AML-193 (cell line): Measurements from ENCODE around the gene LSS.

Source experiments
- DNase-seq, 2 experiments: peaks; one replicate each; lab custom pipeline; 2025; lab: John Stamatoyannopoulos, UW

LSS gene

DNA sequence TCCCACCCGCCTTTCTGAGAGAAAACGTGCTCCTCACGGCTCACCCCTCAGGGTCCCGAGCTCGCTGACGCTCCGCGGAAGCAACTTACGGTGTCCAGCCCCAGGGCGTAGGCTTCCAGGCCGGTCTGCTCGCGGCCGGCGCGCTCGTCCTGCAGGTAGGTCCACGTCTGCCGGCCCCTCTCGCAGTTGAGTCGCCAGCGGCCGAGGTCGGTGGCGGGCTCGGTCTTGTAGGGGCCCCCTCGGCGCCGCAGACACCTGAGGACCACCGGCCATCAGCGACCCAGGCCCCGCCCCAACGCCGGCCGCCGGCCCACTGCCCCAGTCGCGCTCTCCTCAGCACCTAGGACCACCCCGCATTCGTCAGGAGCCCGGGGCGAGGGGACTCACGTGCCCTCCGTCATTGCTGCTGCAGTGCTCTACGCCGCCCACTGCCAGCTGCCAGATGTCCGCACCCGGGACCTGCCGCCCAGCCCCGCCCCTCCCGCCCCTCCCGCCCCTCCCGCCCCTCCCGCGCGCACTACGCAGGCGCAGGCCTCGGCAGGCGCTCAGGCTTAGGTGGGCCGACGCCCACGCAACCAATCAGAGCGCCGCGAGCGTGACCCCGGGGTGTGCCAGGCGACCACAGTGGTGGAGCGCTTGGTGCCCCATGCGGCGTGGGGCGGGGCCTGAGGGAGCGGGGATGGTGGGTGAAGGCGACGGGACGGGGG lies at the start of gene LSS:
LSS (minus strand) TSS at position 430 of the 707 bp plus-strand sequence; CDS start at position 401, 29 bp downstream.
- peak; percentile 83 to 88 for DNase-seq

DNA sequence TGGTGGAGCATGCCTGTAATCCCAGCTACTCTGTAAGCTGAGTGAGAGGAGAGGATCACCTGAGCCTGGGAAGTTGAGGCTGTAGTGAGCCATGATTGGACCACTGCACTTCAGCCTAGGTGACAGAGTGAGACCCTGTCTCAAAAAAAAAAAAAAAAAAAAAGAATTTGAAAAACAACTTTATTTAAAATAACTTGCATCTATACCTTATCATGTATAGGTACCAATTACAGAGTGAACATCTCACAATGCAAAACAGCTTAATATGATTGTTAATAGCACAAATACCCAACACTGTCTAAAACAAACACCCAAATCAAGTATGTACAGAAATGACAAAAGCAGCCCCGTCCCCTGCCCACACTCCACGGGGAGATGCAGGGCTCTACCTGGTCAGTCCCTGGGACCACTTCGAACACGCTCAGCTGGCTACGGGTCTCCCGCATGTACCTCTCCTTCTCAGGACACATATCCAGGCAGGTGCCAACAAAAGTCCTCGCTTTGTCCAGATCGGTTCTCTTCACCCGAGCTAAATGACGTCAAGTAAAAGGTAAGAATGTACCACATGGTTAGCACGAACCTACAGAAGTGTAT lies 46.3 kb upstream of the LSS start:
- DNase-seq: no peak

DNA sequence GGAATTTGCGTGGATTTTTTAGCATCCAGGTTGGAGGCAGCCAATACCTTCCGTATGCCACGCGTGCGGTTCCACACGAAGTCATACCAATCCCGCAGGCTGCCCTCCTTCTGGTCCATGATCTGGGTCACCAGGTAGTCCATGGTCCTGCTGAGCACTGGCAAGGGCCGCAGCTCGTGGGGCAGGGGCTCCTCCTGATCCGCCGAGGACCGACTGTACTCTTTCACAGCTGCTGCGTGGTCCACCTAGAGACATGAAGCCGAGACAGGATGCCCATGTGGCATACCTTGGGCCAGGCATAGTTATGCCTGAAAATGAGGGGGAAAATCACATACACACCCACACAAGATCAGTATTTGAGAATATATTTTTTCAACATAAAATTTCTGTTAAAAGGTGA lies 44.8 kb upstream of the LSS start:
- no peak for DNase-seq

GRCh38 chr21:46269466-46269865 lies 40.9 kb upstream of the LSS start:
- no peak for DNase-seq

- DNase-seq: no peak
Measured at GRCh38 chr21:46268371-46268770, 39.8 kb upstream of the LSS start.

- DNase-seq: no peak
Measured at GRCh38 chr21:46266946-46267345, 38.4 kb upstream of the LSS start.

DNA sequence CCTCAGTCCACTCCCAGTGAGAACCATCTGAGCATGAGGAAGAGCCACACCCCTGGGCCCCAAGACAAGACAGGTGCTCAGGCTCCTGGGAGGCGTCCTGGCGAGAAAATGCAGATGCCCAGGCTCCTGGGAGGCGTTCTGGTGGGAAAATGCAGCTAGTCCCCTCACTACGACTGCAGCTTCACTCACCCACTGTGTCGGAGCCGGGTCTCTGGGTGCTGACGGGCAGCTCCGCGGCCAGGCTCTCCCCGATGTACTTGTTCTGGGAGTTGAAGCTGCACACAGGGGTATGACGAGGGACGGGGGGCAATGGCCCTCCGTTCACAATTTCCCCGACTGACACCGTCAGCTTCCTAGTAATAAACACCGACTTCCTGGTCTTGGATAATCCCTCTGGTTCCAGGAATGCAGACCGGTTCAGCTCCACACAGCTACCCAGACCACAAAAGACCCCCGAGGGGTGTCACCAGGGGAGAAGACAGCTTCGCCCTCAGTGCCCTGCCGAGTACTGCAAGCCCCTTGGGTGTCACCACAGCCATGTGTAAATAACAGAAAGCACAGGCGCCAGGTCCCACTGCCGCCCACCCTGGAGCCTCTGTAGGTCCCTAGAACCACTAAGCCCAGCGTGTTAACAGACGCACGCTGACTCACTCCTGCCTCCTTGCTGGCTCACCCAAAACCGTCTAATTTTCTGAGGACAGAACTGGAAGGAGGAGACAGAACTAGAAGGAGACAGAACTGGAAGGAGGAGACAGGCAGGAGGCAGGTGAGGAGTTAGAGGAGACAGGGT lies 37.4 kb upstream of the LSS start:
- no peak for DNase-seq

- no peak for DNase-seq
Measured at GRCh38 chr21:46264690-46265144, 36.1 kb upstream of the LSS start.

DNA sequence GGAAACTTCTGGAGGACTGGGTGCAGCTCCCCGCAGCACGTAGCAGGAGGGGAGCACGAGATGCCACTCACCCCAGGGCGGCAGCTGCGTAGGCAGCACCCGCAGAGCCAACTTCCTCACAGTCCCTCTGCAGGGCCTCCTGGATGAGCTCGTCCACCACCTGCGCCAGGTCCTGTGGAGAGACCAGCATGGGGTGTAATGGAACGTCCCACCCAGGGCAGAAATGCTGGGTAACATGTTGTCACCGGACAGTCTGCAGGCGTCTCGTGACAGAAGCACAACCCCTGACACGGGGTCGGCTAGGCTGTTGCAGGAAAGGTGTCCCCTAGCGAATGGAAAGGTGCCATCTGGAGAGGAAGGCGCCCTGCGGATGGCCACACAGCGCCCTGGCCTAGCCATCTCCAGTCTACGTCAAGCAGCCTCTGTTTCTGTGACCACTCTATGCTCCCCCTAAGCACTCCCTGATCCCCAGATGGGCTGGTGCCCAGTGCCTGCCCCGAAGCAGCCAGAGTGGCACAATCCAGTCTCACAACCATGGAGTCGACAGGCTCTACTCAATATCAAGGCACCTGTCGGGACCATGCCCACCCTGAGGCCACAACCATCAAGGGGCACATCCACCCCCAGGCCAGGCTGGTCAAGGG lies 35.6 kb upstream of the LSS start:
- no peak for DNase-seq

DNA sequence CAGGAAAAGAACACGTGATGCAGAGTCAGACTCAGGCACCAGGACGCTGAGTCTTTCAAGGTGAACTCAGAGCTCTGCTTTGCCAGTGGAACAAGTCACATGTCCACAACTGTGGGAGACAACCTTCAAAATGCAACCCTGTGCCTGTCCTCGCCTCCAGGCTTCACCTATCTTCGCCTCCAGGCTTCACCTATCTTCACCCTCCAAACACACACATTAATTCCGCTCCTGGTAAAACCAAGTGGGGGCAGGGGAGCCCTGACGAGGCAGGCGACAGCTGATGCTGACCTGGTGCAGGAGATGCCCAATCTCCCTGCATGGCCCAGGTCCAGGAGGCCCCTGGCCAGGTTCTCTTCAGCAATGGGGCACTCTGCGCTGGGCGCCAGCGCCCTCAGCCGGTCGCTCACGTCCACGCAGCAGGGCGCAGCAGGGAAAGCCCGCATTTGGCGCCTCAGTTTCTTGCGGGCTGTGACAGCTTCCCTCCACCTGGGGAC lies 28.0 kb upstream of the LSS start:
- DNase-seq: no peak

GRCh38 chr21:46255758-46256337 lies 27.3 kb upstream of the LSS start:
- DNase-seq: no peak

DNA sequence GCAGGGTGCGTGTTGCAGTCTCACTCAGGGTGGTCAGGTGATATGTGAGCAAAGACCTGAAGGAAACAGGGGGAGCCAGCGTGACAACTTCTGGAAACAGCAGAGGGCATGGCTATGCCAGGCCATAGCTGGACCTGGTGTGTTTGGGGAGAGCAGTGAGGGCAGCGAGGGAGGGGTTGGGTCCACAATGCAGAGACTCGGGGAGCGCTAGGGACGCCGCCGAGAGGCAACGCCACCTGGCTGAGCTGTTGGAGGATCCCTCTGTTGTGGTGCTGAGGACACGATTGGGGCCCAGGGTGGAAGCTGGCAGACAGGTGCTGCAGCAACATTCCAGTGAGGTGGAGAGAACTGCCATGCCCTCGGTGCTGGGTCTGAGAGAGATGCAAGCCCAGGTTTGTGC lies 26.6 kb upstream of the LSS start:
- DNase-seq: no peak

- DNase-seq: no peak
Measured at GRCh38 chr21:46254208-46254975, 25.8 kb upstream of the LSS start.

DNA sequence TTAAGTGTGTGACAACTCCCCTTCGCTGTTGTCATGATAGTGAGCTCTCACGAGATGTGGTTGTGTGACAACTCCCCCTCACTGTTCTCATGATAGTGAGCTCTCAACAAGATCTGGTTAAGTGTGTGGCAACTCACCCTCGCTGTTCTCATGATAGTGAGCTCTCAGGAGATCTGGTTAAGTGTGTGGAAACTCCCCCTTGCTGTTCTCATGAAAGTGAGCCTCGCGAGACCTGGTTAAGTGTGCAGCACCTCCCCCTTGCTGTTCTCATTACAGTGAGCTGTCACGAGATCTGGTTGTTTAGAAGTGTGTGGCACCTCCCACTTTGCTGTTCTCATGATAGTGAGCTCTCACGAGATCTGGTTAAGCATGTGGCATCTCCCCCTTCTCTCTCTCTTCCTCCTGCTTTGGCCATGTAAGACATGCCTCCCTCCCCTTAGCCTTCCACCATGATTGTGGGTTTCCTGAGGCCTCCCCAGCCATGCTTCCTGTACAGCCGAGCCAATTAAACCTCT lies 25.1 kb upstream of the LSS start:
- no peak for DNase-seq

DNA sequence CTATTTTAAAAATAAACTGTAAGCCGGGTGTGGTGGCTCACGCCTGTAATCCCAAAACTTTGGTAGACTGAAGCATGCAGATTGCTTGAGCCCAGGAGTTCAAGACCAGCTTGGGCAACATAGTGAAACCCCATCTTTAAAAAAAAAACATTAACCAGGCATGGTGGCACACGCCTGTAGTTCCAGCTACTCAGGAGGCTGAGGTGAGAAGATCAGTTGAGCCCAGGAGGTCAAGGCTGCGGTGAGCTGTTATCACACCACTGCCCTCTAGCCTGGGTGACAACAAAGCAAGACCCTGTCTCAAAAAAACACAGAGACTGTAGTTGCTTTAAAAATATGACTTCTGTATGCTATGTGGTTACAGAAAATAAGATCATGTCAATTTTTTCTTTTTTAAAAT lies 24.3 kb upstream of the LSS start:
- DNase-seq: no peak

- no peak for DNase-seq
Measured at GRCh38 chr21:46250146-46250725, 21.7 kb upstream of the LSS start.

- no peak for DNase-seq
Measured at GRCh38 chr21:46248827-46249226, 20.3 kb upstream of the LSS start.

GRCh38 chr21:46248422-46248782 lies 19.8 kb upstream of the LSS start:
- DNase-seq: no peak

- no peak for DNase-seq
Measured at GRCh38 chr21:46247699-46248421, 19.3 kb upstream of the LSS start.

- no peak for DNase-seq
Measured at GRCh38 chr21:46246345-46246744, 17.8 kb upstream of the LSS start.
